Measurements from ENCODE around the gene MACF1. TPM values are rescaled to one million over a fixed set of nuclear protein-coding genes. Genes with fewer than 3 reads are reported as not detected.

Gene MACF1
- total RNA-seq, 1 experiment from 2014 or later: 265 TPM

GRCh38 chr1:39213511-39214002 lies 9.1 kb downstream of the MACF1 start:
- H3K27ac ChIP-seq (ENCODE audit: low read depth, low read length, poor library complexity, severe bottlenecking): no peak overlapping the region
- POLR2A ChIA-PET (ENCODE audit: low non-redundant PET): no interaction called here
- no peaks in the 10 kb centered on the region for H3K36me3 ChIP-seq (ENCODE audit: insufficient read depth, low read length, poor library complexity, severe bottlenecking)
- CTCF ChIA-PET: interaction anchor here (0.6 kb wide), 1 partner anchor 281 kb away, joined by 4 read pairs; no protein-coding TSS in a partner anchor
- intact Hi-C loops (cut with micrococcal nuclease; ENCODE audit: unreplicated experiment): no loop called here
- H3K4me1 ChIP-seq (ENCODE audit: insufficient read depth, low read length, poor library complexity, severe bottlenecking): peaks cover 15% of the 10 kb centered on the region
- H3K4me3 ChIP-seq (ENCODE audit: low read depth, low read length, poor library complexity, severe bottlenecking): no peak overlapping the region
- no peaks in the 10 kb centered on the region for H3K27me3 ChIP-seq (replicated peaks; ENCODE audit: insufficient read depth, low read depth, low read length, poor library complexity)
- H3K9me3 ChIP-seq (ENCODE audit: low read depth, low read length, poor library complexity, severe bottlenecking): no peaks in the 10 kb centered on the region
- TF ChIP-seq EZH2 (IDR thresholded peaks at IDR 0.05; ENCODE audit: borderline replicate concordance, low read depth, low read length, poor library complexity, severe bottlenecking): no peak
- TF ChIP-seq, protein P1, sequence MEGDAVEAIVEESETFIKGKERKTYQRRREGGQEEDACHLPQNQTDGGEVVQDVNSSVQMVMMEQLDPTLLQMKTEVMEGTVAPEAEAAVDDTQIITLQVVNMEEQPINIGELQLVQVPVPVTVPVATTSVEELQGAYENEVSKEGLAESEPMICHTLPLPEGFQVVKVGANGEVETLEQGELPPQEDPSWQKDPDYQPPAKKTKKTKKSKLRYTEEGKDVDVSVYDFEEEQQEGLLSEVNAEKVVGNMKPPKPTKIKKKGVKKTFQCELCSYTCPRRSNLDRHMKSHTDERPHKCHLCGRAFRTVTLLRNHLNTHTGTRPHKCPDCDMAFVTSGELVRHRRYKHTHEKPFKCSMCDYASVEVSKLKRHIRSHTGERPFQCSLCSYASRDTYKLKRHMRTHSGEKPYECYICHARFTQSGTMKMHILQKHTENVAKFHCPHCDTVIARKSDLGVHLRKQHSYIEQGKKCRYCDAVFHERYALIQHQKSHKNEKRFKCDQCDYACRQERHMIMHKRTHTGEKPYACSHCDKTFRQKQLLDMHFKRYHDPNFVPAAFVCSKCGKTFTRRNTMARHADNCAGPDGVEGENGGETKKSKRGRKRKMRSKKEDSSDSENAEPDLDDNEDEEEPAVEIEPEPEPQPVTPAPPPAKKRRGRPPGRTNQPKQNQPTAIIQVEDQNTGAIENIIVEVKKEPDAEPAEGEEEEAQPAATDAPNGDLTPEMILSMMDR (conservative IDR thresholded peaks at IDR 0.05; ENCODE audit: low read depth, low read length): no peak
- no peak for DNase-seq (ENCODE audit: low spot score)
- BruUV-seq (replicated peaks): no TSS peak

DNA sequence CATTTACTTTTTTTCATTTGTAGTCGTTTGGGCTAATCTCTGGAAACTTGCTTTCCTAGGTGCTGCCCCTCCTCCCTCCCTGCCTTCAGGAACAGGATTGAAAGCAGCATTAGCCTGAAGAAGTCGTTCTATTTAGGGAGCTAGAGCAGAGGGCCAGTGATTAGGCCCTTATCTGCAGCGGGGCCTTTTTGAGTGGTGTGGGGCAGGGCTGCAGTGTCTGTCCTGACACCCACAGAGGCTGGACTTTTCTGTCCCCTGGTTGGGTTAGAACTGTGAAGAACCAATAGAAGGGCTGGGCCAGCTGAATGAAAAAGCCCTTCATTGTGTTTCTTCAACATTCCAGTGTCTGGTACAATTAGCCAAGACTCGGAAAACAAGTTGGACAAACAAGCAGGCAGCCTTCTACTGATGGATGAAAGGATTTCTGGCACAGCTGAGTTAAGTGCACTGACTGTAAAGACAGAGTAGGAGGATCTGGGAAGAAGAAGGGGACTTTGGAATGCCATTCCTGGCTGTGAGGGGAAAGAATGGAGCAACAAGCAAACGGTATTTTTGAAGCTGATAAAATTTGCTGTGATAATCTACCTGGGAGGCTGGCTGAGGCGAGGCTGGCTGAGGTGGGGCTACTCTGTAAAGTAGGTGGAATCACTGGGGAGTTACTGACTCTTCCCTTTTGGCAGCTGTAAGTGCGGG lies 9.7 kb downstream of the MACF1 start:
- H3K36me3 ChIP-seq (ENCODE audit: insufficient read depth, low read length, poor library complexity, severe bottlenecking): no peaks in the 10 kb centered on the region
- no peak for DNase-seq (ENCODE audit: low spot score)
- no peak overlapping the region for H3K27ac ChIP-seq (ENCODE audit: low read depth, low read length, poor library complexity, severe bottlenecking)
- intact Hi-C loops (cut with micrococcal nuclease; ENCODE audit: unreplicated experiment): no loop called here
- BruUV-seq (replicated peaks): no TSS peak
- TF ChIP-seq EZH2 (IDR thresholded peaks at IDR 0.05; ENCODE audit: borderline replicate concordance, low read depth, low read length, poor library complexity, severe bottlenecking): no peak
- TF ChIP-seq, protein P1 (conservative IDR thresholded peaks at IDR 0.05; ENCODE audit: low read depth, low read length): no peak
- H3K27me3 ChIP-seq (replicated peaks; ENCODE audit: insufficient read depth, low read depth, low read length, poor library complexity): no peaks in the 10 kb centered on the region
- peaks cover 15% of the 10 kb centered on the region for H3K4me1 ChIP-seq (ENCODE audit: insufficient read depth, low read length, poor library complexity, severe bottlenecking)
- ChIA-PET POLR2A (ENCODE audit: low non-redundant PET) (no interaction called here), CTCF (interaction anchor here (0.6 kb wide), 1 partner anchor 280 kb away, joined by 4 read pairs; no protein-coding TSS in a partner anchor)
- no peak overlapping the region for H3K4me3 ChIP-seq (ENCODE audit: low read depth, low read length, poor library complexity, severe bottlenecking)
- no peaks in the 10 kb centered on the region for H3K9me3 ChIP-seq (ENCODE audit: low read depth, low read length, poor library complexity, severe bottlenecking)

- H3K36me3 ChIP-seq (ENCODE audit: insufficient read depth, low read length, poor library complexity, severe bottlenecking): no peaks in the 10 kb centered on the region
- TF ChIP-seq EZH2 (IDR thresholded peaks at IDR 0.05; ENCODE audit: borderline replicate concordance, low read depth, low read length, poor library complexity, severe bottlenecking): no peak
- TF ChIP-seq, protein P1 (conservative IDR thresholded peaks at IDR 0.05; ENCODE audit: low read depth, low read length): no peak
- BruUV-seq (replicated peaks): no TSS peak
- H3K9me3 ChIP-seq (ENCODE audit: low read depth, low read length, poor library complexity, severe bottlenecking): no peaks in the 10 kb centered on the region
- intact Hi-C loops (cut with micrococcal nuclease; ENCODE audit: unreplicated experiment): no loop called here
- H3K27ac ChIP-seq (ENCODE audit: low read depth, low read length, poor library complexity, severe bottlenecking): no peak overlapping the region
- H3K4me1 ChIP-seq (ENCODE audit: insufficient read depth, low read length, poor library complexity, severe bottlenecking): peaks cover 15% of the 10 kb centered on the region
- POLR2A ChIA-PET (ENCODE audit: low non-redundant PET): no interaction called here
- H3K4me3 ChIP-seq (ENCODE audit: low read depth, low read length, poor library complexity, severe bottlenecking): no peak overlapping the region
- no peak for DNase-seq (ENCODE audit: low spot score)
- H3K27me3 ChIP-seq (replicated peaks; ENCODE audit: insufficient read depth, low read depth, low read length, poor library complexity): no peaks in the 10 kb centered on the region
- CTCF ChIA-PET: interaction anchor here (1.0 kb wide), 1 partner anchor 23 kb away, joined by 4 read pairs; no protein-coding TSS in a partner anchor
Observed at GRCh38 chr1:39214714-39214997, 10.2 kb downstream of the MACF1 start.

Data from A673 (cell line).